ENCODE data around the gene ACOT7.

- TF ChIP-seq RXRA (CRISPR knock-in tag; IDR thresholded peaks at IDR 0.05) (no peak), NFE2 (CRISPR knock-in tag; IDR thresholded peaks at IDR 0.05) (no peak), RFX1 (IDR thresholded peaks at IDR 0.05) (no peak)
These were observed 32.9 kb upstream of the ACOT7 start for GRCh38 chr1:6426277-6426971.

All from HepG2 (cell line).